ENCODE results near the gene GRHPR.
"Not testable (repeated sequence)": the region's sequence is repeated elsewhere in the genome, so short reads cannot be mapped to it uniquely, and the experiment has no call there.

GRHPR gene

DNA sequence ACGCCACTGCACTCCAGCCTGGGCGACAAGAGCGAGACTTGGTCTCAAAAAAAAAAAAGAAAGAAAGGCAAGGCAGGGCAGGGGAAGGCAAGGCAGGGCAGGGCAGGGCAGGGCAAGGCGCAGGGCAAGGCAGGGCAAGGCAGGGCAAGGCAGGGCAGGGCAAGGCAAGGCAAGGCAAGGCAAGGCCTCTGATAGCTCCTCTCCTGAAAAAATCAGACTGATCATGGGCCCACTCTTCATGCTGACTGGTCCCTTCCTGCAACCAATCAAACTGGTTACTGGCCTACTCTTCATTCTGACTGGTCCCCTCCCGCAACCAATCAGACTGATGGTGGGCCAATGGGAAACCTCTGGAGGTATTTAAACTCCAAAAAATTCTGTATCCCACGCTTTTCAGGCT, 46.1 kb downstream of the GRHPR start:
- H3K4me3 ChIP-seq (ENCODE audit: low read depth, low read length) = no peak overlapping the region
- no peak for DNase-seq (ENCODE audit: low read depth, low spot score)
- in situ Hi-C loops (cut with HindIII; ENCODE audit: low sequenced_read_pairs) = no loop called here
- TF ChIP-seq, protein P1, sequence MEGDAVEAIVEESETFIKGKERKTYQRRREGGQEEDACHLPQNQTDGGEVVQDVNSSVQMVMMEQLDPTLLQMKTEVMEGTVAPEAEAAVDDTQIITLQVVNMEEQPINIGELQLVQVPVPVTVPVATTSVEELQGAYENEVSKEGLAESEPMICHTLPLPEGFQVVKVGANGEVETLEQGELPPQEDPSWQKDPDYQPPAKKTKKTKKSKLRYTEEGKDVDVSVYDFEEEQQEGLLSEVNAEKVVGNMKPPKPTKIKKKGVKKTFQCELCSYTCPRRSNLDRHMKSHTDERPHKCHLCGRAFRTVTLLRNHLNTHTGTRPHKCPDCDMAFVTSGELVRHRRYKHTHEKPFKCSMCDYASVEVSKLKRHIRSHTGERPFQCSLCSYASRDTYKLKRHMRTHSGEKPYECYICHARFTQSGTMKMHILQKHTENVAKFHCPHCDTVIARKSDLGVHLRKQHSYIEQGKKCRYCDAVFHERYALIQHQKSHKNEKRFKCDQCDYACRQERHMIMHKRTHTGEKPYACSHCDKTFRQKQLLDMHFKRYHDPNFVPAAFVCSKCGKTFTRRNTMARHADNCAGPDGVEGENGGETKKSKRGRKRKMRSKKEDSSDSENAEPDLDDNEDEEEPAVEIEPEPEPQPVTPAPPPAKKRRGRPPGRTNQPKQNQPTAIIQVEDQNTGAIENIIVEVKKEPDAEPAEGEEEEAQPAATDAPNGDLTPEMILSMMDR (IDR thresholded peaks at IDR 0.05; ENCODE audit: low read depth, low read length) = no peak

DNA sequence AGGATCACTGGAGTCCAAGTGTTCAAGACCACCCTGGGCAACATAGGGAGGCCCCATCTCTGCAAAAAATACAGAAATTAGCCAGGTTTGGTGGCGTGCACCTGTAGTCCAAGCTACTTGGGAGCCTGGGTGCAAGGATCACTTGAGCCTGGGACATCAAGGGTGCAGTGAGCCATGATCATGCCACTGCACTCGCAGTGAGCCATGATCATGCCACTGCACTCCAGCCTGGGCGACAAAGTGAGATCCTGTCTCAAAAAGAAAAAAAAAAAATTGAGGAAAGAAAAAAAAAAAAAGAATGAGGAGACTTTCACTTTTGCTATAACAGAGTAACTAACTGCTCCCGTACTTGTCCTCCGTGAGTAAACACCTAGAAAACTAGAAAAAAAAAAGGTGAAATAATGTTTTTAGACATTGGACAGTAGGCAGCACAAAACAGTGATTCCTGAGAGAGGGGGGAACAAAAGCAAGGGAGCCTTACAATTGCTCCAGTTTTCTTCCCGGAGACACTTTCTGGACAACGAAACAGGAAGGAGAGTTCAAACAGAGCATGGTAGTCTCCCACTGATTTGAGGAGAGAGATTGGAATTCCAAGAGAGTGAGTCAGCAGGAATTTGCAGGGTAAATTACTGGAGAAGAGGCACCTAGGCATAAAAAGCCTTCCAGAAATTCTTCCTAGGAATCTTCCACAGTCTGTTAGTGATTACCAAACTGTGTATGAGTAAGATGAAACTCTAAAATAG, 49.6 kb downstream of the GRHPR start:
- peak; percentile 94 for DNase-seq (ENCODE audit: low read depth, low spot score)
- in situ Hi-C loops (cut with HindIII; ENCODE audit: low sequenced_read_pairs) = no loop called here

DNA sequence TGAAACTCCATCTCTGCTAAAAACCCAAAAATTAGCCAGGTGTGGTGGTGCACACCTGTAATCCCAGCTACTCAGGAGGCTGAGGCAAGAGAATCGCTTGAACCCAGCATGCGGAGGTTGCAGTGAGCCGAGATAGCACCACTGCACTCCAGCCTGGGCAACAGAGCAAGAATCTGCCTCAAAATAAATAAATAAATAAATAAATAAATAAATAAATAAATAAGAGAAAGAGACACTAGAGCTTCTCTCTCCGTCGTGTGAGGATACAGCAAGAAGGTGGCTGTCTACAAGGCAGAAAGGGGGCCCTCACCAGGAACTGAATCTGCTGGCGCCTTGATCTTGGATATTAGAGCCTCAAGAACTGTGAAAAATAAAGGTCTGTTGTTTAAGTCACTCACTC, 51.5 kb downstream of the GRHPR start:
- DNase-seq (ENCODE audit: low read depth, low spot score); in situ Hi-C loops (cut with HindIII; ENCODE audit: low sequenced_read_pairs); H3K4me3 ChIP-seq (ENCODE audit: low read depth, low read length): not testable (repeated sequence)

More for the DNA sequence above, 49.6 kb downstream of the GRHPR start:
- TF ChIP-seq, protein P1 (IDR thresholded peaks at IDR 0.05; ENCODE audit: low read depth, low read length) = no peak
- H3K4me3 ChIP-seq (ENCODE audit: low read depth, low read length) = peak overlapping the region; percentile 37

DNA sequence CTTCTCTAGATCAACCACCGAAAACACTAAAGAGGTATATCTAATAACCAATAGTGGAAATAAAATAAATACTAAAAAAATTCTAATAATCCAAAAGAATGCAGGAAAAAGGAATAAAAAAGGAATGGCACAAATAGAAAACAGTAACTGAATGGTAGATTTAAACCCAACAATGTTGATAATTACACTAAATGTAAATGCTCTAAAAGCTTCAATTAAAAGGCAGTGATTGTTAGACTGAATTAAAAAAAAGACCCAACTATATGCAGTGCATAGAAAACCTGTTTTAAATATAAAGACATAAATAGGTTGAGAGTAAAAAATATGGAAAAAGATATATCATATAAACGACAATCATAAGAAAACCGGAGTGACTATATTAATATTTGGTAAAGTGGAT, 51.9 kb downstream of the GRHPR start:
- no peak for DNase-seq (ENCODE audit: low read depth, low spot score)
- TF ChIP-seq, protein P1 (IDR thresholded peaks at IDR 0.05; ENCODE audit: low read depth, low read length) = no peak
- in situ Hi-C loops (cut with HindIII; ENCODE audit: low sequenced_read_pairs) = no loop called here
- H3K4me3 ChIP-seq (ENCODE audit: low read depth, low read length) = no peak overlapping the region

DNA sequence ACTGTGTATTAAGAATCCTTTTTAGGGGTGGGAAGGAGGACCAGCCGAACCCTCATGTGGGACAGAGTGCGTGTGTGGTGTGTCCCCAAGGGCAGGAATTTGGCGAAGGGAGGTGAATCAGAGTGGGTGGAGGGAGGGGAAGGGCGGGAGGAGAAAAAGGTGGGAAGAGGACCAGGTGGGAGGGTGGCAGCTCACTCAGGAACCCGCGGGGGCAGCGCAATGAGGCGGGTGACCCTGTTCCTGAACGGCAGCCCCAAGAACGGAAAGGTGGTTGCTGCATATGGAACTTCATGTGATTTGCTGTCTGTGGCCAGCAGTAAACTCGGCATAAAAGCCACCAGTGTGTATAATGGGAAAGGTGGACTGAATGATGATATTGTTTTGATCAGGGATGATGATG, 54.4 kb downstream of the GRHPR start:
- DNase-seq (ENCODE audit: low read depth, low spot score) = no peak
- in situ Hi-C loops (cut with HindIII; ENCODE audit: low sequenced_read_pairs) = no loop called here
- no peak overlapping the region for H3K4me3 ChIP-seq (ENCODE audit: low read depth, low read length)
- TF ChIP-seq, protein P1 (IDR thresholded peaks at IDR 0.05; ENCODE audit: low read depth, low read length) = no peak

DNA sequence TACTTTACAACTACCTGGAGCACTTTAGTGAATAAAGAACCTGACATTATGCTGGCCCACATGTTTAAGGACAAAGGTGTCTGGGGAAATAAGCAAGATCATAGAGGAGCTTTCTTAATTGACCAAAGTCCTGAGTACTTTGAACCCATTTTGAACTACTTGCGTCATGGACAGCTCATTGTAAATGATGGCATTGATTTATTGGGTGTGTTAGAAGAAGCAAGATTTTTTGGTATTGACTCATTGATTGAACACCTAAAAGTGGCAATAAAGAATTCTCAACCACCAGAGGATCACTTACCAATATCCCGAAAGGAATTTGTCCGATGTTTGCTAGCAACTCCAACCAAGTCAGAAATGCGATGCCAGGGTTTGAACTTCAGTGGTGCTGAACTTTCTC, 54.9 kb downstream of the GRHPR start:
- H3K4me3 ChIP-seq (ENCODE audit: low read depth, low read length); in situ Hi-C loops (cut with HindIII; ENCODE audit: low sequenced_read_pairs); DNase-seq (ENCODE audit: low read depth, low spot score): not testable (repeated sequence)

DNA sequence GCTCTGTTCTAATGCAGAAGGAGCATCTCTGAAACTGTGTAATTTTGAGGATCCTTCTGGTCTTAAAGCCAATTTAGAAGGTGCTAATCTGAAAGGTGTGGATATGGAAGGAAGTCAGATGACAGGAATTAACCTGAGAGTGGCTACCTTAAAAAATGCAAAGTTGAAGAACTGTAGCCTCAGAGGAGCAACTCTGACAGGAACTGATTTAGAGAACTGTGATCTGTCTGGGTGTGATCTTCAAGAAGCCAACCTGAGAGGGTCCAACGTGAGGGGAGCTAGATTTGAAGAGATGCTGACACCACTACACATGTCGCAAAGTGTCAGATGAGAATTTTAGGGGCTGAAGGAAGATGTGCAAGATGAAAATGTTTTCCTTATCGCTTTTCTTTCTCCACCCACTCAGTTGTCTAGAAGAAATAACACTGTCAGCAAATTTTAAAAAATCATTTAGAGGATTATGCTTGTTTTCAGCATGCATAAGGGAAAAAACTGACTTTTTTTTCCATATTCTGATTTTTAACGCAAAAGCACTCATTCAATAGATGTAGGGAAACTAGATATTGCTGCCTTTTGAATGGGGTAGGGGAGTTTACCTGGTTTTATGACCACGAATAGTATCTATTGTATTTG, 55.6 kb downstream of the GRHPR start:
- DNase-seq (ENCODE audit: low read depth, low spot score); in situ Hi-C loops (cut with HindIII; ENCODE audit: low sequenced_read_pairs); H3K4me3 ChIP-seq (ENCODE audit: low read depth, low read length): not testable (repeated sequence)

DNA sequence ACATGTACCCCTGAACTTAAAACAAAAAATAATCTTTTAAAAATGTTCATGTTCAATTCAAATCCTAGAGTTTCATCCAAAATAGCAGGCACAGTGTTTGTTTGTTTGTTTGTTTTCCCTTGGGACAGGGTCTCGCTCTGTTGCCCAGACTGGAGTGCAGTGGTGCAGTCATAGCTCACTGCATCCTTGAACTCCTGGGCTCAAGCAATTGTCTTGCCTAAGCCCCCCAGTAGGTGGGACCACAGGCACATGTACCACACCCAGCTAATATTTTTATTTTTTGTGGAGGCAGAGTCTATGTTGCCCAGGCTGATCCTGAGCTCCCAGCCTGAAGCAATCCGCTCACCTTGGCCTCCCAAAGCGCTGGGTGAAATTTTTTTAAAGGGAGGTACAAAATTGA, 58.3 kb downstream of the GRHPR start:
- H3K4me3 ChIP-seq (ENCODE audit: low read depth, low read length) = no peak overlapping the region
- TF ChIP-seq, protein P1 (IDR thresholded peaks at IDR 0.05; ENCODE audit: low read depth, low read length) = no peak
- DNase-seq (ENCODE audit: low read depth, low spot score) = no peak
- in situ Hi-C loops (cut with HindIII; ENCODE audit: low sequenced_read_pairs) = no loop called here

All from astrocyte of the spinal cord (primary cell).